HG02970 (cell line): Measurements from ENCODE around the gene HOXB13.

Experiments
- ATAC-seq: cut with Tn5 transposase; IDR thresholded peaks from one replicate; pipeline ENCODE4 v1.9.1; 2021; ENCODE audit warnings: mild to moderate bottlenecking, moderate library complexity, moderate number of reproducible peaks; ENCODE audit not compliant: unreplicated experiment, low FRiP score

HOXB13 gene

DNA sequence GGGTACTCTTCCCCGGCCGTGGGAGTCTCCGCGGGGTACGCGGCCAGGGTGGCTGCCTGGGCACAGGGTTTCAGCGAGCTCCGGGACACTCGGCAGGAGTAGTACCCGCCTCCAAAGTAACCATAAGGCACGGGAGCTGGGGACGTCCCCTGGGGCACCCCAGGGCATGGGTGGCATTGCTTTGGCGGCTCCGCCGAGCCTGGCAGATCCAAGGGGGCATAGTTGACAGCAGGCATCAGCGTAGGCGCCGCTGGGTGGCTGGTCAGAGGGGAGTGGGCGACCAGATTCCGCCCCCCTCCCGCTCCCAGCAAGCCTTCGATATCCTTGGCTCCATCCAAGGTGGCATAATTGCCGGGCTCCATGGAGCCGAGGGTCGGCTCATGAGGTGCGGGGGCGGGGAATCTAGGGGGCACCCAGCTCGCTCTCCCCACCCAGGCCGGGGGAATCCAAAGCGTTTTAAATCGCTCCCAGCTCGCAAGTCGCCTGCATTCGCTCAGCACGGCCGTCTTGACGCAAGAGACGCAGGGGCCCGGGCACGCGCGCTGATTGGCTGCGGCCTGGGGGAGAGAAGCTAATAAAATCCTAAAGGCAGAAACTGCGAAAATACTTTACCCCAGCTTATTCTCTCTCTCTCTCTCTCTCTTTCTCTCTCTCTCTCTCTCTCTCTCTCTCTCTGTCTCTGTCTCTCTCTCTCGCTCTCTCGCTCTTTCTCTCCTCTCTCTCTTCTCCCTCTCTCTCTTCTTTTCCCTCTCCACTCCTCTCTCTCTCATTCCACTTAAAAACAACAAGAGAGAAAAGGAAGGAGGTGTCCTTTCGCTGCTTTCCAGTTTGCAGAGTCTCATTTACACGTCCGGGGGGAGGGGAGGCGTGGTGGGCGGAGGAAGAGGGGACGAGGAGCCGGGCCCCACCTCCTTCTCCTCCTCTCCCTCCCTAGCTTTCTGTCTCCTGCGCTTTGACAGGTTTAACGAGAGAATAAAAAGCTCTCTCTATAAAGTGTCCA is at the start of gene HOXB13:
TSS of gene HOXB13 (minus strand) at position 519 of the 1,000 bp plus-strand sequence. CDS start at position 362, 157 bp downstream.
- no peak for ATAC-seq

DNA sequence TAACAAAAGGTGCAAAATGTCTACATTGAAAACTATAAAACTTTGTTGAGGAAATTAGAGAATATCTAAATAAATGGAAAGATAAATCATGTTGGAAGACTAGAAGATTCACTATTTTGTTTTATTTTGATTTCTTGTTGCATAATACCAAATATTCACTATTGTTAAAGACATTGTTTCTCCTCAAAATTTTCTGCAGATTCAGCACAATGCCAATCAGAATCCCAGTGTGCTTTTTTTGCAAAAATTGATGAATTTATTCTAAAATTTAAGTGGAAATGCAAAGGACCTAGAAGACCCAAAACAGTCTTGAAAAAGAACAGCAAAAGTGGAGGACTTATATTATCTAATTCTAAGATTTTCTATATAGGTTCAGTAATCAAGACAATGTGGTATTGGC is 48.1 kb upstream of the HOXB13 start:
- no peak for ATAC-seq

DNA sequence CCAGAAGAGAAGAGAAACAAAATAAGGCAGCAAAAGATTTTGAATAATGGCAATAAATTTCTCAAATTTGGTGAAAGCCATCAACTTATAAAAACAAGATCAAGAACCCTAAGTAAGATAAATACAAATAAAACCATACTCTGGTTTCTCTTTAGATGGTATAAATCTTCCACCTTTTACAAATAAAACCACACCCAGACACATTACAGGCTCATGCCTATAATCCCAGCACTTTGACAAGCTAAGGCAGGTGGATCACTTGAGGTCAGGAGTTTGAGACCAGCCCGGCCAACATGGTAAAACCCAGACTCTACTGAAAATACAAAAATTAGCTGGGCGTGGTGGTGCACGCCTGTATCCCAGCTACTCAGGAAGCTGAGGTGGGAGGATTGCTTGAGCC is 44.7 kb upstream of the HOXB13 start:
- ATAC-seq, result no peak

DNA sequence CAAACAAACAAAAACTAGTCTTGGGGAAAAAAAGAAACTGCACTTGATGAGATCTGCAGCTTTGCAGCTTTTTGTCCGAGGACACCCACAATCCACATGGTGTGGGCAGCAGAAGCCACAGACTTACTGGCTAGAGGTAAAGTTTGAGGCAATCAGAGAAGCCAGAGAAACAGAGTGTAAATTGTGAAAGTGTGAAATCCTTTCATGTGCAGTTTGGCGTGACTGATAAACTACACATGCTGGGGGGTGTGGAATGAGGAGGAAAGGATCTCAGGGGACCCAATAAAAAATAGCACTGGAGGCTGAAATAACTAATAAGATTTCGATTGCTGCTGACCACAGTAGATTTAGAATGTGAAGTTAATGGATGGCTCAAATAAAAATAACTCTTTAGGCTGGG is 42.4 kb upstream of the HOXB13 start:
- ATAC-seq, result no peak

DNA sequence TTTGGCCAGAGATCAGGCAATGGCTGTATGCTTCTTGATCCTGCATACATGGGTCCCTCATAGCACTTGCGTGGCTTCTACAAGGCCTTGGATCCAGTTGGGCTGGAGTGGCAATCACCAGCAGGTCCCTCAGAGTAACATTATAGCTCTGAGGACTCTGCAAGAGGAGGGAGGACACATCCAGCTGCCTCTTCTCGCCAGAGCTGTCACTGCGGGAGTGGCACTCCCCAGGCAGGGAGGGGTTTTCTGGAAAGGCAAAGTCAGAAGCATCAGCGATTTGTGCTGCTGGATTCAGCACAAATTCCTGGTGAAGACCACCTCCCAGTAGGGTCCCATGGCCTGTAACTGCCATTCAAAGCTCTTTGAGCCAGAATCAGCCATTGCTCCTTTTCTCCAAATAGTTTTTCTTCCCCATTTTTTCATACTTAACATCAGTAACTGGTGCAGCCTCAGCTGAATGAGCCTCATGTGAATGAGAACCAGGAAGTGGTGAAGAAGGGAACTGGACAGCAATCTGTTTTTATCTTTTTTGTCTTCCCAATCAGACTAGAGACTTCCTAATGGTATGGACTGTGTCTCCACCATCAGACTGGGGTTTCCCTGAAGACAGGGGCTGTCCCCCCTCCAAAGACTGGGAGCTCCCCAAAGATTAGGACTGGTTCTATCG is 40.6 kb upstream of the HOXB13 start:
- ATAC-seq, result no peak

DNA sequence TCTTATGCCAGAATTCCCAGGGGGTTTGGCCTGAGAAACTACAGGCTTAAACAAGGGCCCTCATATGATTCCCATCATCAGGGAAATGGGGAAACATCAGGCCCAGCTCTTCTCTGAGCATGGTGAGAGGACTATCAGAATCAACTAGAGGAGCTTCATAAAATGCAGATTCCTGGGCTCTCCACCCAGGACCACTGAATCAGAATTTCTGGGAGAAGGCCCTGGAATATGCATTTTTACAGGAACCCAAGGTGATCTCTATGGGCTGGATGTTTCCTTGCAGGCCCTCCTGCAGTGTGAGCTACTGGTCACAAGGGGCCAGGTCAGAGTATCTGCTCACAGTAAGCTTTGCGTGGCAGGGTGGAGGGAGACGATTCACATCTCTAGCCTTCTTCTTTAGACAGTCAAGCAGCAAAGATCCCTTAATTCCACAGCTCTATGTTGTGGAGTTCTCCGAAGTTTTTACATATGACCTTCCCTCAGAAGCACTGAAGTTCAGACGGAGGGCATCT is 38.8 kb upstream of the HOXB13 start:
- ATAC-seq, result no peak

DNA sequence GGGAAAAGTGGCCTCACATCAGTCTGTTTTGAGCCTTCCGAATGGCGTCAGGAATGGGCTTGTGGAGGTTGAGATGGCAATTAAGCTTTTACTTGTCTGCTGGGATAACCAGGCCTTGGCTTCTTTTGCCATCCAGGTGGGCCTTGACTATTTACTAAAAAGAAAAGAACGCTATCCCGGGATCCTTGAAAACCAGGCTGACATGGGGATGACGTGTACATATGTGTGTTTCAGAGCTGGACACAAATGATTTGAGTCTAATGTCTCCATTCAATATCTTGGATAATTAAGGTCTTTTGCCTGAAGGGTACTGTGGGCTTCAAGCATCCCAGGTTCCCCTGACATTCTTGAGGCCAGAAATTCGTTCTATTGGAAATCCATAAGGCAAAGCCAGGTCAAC is 32.6 kb upstream of the HOXB13 start:
- no peak for ATAC-seq

DNA sequence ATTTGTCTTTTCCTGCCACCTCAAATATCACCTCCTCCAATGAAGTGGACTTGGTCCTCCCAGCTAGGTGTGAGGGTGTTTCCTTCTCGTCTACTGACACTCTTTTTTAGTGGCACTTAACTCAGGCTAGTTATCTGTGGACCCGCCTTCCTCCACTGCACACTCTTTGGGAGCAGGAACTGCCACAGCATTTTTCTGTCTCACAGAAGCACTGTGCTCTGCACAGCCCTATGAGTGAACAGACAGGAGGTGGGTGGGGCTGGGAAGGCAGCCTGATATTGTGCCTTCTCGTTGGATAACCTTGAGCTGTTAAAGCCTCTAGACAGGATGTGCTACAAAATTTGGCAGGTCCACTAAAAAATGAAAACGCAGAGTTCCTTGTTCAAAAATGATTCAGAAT is 31.9 kb upstream of the HOXB13 start:
- ATAC-seq, result no peak

DNA sequence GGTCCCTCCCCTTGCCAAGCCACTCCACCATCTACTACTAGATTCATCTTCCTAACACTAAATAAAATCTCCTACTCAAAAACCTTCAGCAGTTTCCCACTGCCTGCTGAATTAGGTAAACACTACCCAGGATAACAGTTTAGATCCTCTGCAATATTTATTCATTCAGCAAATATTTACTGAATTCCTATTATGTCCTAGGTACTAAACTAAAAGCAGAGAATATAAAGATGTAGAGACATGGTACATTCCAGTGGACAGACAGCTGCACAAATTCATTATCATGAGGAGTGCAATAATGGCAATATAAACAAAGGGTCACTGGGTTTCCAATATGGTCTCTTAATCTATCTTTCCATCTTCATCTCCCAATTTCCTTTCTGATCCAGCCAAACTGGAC is 30.7 kb upstream of the HOXB13 start:
- no peak for ATAC-seq

DNA sequence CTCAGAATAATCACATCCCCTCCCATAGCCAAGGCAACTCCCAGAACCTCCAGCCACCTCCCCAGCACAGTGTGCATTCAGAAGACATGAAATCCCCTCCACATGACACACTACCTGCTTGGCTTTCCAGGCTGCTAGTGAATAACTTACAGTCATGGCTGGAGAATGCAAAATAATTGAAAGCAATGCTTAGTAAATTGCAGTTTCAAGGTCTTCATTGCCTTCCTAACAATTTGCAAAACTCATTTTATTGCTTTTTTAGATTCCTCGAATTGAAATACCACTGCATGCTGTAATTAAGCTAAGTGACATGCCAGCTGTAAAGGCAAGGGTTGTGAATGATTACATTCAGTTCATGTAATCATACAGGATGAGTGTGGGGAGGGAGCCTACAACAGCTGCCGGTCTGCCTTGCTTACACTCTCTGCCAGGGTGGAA is 29.0 kb upstream of the HOXB13 start:
- ATAC-seq, result no peak

DNA sequence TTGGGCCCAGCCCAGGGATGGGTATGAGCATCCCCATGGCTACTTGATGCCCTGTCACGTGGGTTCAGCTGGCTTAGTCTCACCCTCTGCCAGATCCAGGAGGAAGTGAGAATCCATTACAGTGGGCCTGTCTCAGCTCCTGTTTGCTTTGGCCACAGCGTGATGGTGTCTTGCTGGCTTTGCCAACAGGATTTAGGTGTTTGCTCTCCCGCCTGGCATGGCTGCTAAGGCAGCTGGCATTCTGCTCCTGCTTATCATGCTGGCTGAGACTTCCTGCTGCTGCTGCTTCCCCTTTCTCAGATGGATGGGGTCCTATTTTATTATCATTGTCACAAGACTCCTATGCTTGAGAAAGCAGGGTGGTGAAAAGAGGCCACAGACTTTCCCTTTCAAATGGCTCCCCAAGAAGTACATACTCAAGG is 28.3 kb upstream of the HOXB13 start:
- no peak for ATAC-seq

DNA sequence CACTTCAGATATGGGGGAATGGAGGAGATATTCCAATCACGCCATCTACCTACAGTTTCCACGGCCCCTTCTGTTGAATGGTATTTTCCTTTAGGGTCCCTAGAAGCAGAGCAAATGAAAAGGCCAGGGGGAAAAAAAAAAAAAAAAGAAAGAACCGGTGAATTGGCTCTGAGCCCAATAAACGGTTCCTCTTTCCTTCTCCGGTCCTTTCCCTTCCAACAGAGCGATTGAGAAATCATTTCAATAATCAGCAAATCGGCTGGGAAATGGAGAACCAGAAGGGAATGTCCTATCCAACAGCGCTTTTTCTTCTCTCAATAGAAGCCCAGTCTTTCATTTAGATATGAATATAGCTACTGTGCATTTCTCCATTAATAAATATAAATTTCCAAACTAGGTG is 26.8 kb upstream of the HOXB13 start:
- no peak for ATAC-seq

DNA sequence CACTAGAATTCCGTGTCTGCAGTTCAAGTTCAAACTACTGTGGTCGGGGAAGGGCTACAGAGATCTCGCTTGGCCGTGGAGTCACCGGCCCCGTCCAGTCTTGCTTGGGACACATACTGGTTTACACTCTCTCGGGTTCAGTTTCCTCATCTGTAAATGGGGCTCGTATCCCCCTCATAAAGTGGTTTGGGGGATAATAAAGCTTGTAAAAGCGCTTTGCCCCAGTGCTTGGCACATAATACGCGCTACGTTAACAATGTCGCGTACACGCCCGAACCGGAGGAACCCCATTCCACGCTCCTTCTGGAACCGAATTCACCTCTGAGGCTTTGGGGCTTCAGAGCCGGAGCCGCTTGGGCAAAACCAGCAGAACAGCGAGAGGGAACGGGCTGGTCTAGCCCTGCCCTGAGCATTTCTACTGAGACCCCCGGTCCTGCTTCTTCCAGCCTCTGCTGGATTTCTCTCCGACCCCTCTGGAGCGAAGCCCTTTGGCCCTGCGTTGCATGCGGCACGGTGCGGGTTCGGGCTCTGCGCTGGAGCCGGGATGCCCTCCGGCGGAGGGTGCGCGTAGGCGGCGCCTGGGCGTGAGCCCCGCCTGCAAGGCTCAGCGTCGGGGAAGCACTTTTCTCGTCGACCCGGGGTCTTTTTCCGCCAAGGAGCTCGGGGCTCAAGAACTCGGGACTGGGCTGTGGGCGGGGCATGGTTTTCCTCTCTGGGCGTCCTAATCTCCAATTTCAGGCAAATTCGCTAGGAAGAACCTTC is 26.1 kb upstream of the HOXB13 start:
- ATAC-seq, result no peak

DNA sequence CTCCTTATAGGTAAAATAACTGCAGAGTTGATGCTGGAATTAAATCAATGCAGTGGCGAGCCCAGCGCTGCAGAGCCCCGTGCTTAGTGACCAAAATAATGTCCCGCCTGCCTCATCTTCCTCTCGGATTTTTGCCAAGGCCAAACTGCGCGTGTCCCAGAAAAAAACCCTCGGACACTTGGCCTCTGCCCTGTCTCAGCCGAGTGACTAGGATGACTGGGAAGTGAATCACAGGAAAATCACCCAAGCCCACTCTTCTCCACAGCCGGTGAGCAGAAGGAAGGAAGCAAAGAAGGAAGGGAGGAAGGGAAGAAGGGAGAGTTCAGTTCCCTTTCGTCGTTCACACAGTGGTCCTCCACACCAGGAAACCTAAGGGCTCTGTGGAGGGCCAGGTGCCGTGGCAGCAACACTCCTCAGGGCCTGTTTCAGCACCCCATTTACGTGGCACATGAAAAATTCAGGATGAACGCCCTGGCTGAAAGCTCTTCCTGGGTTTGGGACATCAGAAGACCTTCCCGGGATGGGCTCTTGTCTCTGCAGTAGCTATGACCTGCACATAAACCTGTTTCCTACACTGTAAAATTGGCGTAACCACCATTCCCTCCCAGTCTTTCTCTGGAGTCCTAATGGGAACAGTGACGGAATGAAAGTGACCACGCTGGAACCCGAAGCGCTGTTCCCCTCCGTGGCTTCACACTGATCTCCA is 25.4 kb upstream of the HOXB13 start:
- no peak for ATAC-seq

DNA sequence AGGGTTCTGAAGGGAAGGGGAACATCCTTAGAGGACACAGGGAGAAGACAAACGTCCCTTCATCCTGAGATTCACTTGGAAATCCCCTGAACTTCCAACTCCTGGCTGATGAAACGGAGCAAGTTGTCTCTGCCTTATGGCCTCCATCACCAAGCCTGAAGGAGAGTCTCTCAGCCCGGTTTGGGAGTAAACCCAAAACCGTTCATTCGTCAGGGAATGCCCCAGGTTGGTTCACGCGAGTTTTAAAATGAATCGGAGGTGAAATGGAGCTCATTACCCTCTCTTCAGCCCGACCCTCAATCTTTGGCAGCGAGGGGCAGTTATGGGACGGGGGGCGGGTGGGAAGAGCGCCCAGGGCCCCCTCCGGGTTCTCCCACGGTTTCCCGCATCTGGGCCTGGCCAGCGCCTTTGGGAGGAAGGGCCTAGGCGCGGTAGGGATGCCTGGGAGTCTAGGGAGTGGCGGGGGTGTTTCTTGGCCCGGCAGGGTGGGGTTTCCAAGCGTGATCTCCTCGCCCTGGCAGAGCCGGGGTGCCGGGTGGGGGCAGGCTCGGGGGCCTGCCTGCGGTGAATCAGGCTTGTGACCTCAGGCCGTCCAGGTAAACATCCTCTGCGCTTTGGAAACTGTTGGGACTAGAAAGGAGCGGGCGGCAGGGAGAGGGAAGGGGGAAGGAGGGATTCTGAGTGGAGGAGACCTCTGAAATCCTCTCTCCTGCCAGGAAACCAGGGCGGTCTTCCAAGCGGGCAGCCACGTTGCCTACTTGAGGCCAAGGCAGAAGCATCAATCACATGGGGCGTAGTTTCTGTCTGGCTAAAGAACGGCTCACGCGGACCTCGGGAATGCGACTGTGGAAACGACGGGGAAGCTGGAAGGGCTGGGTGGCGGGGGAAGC is 24.1 kb upstream of the HOXB13 start:
- ATAC-seq, result no peak

DNA sequence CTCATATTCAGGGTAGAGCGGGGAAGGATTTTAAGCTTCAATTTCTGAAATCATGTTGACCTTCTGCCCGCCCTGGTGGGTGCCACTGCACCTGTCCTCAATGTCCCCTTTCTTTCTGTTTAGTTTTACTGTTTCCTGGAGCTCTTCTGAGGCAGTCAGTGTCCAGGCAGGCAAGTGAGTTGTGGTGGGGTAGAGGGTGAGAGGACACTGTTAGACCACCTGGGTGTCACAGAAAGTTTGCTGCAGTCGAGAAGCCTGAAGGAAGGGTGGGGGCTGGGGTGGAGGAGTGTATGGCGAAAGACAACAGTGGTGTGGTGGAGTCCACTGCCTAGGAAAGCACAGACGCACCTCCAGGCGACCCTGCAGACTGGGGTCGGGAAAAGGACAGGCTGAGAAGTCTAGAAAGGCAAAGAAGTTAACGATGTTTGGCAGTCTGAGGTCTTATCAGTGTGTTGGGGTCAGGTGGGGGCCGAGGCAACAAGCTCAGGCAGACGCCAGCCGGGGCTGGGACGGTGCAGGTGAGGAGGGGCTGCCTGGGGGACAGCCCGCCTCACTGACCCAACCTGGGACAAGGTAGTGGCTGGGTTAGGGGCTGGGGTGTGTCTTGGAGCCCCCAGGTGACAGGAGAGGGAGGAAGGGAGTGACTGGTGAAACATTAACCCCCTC is 23.3 kb upstream of the HOXB13 start:
- no peak for ATAC-seq

DNA sequence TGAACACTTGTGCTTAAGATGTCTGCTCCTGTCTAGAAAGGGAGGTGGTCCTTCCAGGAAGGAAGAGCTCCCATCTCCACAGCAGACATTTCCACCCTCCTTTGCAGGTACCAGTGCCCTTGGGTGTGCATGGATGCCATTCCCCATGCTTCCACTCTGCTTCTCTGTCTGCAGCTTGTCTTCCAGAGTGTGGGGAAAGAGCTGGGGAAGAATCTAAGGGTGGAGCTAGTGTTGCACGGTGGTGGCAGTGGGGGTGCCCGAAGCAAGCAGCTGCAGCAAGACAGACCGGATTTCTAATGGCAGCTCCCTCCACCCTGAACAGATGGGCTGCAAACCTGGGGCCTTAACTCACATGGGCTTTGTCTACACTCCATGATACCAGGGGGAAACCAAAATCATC is 22.6 kb upstream of the HOXB13 start:
- no peak for ATAC-seq
